OCI-LY7 (cell line): ENCODE measurements around the gene C17orf50.

Experiments used
- EZH2phosphoT487 ChIP-seq: fragments of 200-600 bp; sonication (generic); IDR thresholded peaks from 2 replicates; pipeline ENCODE4 v1.6.1; 2018; ENCODE audit warnings: low read depth, borderline replicate concordance, mild to moderate bottlenecking, mixed run types, antibody characterized with exemption, low read length, moderate library complexity, mixed read lengths
- TF ChIP-seq, protein P1 (sequence below): fragments of 200-600 bp; sonication (generic); conservative IDR thresholded peaks from 2 replicates; pipeline ENCODE4 v1.5.1; 2014; ENCODE audit warnings: mild to moderate bottlenecking, antibody characterized with exemption, low read length, moderate library complexity, mixed read lengths

DNA sequence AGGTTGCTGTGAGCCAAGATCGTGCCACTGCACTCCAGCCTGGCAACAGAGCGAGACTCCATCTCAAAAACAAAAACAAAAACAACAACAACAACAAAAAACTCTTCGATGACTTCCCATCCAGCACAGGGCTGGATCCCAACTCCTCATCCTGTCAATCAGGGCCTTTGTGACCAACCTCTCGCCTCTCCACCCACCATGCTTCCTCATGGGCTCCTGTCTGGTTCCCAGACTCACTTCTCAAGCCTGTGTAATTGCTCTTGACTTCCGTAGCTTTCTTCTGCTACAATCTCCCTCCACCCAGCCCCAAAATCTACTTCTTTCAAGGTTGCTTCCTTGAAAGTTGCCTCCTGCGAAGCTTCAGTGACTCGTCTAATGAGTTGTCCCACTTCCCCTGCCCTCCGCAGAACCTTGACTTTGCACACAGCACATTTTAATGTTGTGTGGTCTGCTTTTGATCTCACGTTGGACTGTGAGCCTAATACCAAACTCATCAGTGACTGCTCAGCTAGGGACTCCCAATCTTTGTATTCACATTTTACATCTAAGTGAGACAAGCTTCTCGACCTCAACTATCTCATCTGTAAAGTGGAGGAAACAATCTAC is 30.2 kb upstream of the C17orf50 start:
- TF ChIP-seq, protein P1, sequence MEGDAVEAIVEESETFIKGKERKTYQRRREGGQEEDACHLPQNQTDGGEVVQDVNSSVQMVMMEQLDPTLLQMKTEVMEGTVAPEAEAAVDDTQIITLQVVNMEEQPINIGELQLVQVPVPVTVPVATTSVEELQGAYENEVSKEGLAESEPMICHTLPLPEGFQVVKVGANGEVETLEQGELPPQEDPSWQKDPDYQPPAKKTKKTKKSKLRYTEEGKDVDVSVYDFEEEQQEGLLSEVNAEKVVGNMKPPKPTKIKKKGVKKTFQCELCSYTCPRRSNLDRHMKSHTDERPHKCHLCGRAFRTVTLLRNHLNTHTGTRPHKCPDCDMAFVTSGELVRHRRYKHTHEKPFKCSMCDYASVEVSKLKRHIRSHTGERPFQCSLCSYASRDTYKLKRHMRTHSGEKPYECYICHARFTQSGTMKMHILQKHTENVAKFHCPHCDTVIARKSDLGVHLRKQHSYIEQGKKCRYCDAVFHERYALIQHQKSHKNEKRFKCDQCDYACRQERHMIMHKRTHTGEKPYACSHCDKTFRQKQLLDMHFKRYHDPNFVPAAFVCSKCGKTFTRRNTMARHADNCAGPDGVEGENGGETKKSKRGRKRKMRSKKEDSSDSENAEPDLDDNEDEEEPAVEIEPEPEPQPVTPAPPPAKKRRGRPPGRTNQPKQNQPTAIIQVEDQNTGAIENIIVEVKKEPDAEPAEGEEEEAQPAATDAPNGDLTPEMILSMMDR: no peak
- TF ChIP-seq EZH2phosphoT487: no peak
